Suprapubic skin (tissue), 3 donors: ENCODE measurements around the gene RARB.

Experiments used
- POLR2A ChIP-seq, 2 donors: fragments of 450-650 bp; IDR thresholded peaks; one replicate each; pipeline ENCODE4 v1.6.1; 2017; ENCODE audit warnings: antibody characterized with exemption in 2 of 2, mild to moderate bottlenecking in 2 of 2, moderate library complexity in 2 of 2
- TF ChIP-seq, protein P1 (sequence below), 2 donors: fragments of 200-600 bp in 1 of 2; fragments of 450-650 bp in 1 of 2; sonication (generic) in 1 of 2; IDR thresholded peaks; one replicate each; pipeline ENCODE4 v1.5.1; 2016 to 2019; ENCODE audit warnings: antibody characterized with exemption in 2 of 2, mild to moderate bottlenecking in 1 of 2, moderate library complexity in 1 of 2

DNA sequence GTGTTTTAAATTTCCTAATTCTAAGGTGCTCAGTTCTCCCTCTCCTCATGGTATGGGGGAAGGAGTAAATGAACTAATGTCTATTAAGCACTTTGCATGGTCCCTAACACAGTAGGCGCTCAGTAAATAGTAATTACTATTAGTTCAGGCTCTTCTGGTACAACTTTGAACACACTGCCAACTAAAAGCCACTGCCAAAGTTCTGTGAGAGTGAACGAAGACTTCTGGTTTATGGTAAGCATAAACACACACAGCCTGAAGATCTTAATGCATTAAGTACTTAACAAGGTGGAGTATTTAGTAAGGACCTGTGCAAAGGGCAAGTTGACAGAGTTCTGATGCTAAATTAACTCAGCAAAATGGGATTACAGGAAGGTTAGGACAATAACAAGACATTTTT, 24.7 kb downstream of the RARB start:
- TF ChIP-seq, protein P1, sequence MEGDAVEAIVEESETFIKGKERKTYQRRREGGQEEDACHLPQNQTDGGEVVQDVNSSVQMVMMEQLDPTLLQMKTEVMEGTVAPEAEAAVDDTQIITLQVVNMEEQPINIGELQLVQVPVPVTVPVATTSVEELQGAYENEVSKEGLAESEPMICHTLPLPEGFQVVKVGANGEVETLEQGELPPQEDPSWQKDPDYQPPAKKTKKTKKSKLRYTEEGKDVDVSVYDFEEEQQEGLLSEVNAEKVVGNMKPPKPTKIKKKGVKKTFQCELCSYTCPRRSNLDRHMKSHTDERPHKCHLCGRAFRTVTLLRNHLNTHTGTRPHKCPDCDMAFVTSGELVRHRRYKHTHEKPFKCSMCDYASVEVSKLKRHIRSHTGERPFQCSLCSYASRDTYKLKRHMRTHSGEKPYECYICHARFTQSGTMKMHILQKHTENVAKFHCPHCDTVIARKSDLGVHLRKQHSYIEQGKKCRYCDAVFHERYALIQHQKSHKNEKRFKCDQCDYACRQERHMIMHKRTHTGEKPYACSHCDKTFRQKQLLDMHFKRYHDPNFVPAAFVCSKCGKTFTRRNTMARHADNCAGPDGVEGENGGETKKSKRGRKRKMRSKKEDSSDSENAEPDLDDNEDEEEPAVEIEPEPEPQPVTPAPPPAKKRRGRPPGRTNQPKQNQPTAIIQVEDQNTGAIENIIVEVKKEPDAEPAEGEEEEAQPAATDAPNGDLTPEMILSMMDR (IDR thresholded peaks at IDR 0.05), result no peak
- TF ChIP-seq POLR2A (IDR thresholded peaks at IDR 0.05), result no peak
